Stimulated activated effector memory CD8-positive, alpha-beta T cell treated with anti-CD3 and anti-CD28 coated beads, Interleukin-12 subunit alpha, Interleukin-12 subunit beta, amount 100 ng/mL, for 72 hours (primary cell): ENCODE results near the gene PTMA.
A peak's percentile ranks its signal among the peaks of the same experiment; 100 is the strongest.

Experiments used
- ATAC-seq: fragments of 150-1000 bp; cut with Tn5 transposase; 2 replicates; pipeline ENCODE4 v1.10.0; 2021
- DNase-seq, 2 donors: peaks; one replicate each; pipeline ENCODE4 v3.0.0; 2021 to 2022; ENCODE audit warnings: low spot score in 2 of 2
- H3K27ac Mint-ChIP-seq: one replicate; pipeline ENCODE4 v1.8.0; 2022; ENCODE audit warnings: mild to moderate bottlenecking, mixed read lengths
- H3K36me3 Mint-ChIP-seq: one replicate; pipeline ENCODE4 v1.8.0; 2022; ENCODE audit warnings: mild to moderate bottlenecking, mixed read lengths
- H3K4me1 Mint-ChIP-seq: one replicate; pipeline ENCODE4 v1.8.0; 2022; ENCODE audit warnings: mixed read lengths
- H3K4me3 Mint-ChIP-seq: one replicate; pipeline ENCODE4 v1.8.0; 2022; ENCODE audit warnings: mild to moderate bottlenecking, mixed read lengths
- H3K9me3 Mint-ChIP-seq: one replicate; pipeline ENCODE4 v1.8.0; 2022; ENCODE audit warnings: mixed read lengths

Gene PTMA

DNA sequence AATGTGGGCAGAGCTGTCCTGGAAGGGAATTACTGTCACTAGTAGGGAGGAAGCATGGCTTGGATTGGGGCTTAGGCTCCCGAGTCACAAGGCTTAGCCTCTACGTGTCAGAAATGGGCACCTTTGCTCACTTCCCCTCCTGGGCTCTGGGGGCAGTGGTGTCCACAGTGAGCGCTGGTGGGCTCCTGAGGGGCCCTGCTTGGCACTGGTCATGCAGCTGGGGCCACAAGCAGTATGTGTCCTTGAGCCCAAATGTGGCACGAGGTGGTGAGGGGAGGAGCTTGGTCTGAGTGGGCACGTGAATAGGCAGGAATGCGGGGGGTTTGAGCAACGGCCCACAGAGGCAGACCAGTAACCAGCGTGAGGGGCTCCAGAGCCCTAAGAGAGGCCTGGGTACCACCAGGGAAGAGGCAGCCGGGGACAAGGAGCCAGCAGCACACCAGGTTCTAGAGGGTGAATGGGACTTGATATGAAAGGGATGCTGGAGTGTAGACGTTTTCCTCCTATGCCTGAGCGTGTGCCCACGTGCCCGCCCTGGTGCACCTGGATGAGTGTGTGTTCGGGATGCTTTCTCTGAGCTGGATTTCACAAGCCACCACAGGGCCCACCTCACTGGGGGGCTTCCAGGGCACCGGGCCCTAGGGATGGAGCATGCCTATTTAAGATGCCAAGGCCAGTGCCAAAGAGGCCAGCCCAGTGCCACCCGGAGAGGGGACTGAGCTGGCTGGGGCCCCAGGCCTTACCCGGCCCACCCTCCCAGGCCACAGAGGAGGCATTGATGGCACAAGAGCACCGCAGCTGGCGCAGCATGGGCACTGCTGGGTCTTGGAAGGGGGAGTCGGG is 22.8 kb upstream of the PTMA start:
- Mint-ChIP-seq H3K27ac (no peak overlapping the region), H3K4me3 (no peak overlapping the region), H3K4me1 (peaks cover 22% of the 10 kb centered on the region), H3K36me3 (no peaks in the 10 kb centered on the region), H3K9me3 (no peaks in the 10 kb centered on the region)
- DNase-seq (no peak), ATAC-seq (no peak)

DNA sequence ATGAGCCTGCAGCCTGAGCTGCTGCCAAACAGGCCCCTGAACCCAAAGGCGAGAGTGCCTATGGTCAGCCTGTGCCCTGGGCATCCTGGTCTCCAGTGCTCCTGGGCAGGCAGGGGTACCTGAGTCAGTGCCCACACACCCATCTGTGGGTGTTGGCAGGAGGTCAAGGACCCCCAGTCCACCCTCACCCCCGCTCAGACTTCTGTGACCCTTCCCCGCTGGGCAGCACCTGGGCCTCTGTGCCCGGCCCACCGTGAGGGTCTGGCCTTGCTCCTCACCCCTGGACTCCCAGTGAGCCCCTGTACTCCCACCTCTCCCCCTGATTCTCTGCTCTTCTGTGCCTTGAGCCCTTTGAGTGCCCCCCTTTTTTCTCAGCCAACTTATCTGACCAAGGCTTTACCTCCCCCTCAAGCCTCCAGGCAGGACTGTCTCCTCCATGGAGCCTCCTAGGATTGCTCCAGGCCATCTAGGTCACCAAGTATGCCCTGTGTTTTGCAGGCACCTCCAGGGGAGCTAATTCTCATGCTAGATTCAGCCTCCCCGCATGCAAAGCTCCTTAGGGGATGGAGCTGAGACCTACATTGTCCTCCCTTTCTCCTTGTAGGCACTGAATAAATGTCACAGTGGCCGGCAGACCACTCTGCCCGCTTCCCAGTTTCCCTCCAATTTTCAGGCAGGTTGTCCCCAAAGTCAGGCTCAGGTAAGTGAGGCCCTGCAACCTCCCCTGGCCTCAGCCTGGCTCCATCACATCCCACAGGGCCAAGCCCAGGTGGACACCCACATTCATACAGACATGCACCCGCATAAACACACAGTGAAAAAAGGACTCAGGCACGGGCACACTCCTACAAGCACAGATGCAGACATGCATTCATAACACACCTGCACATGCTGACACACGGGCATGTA is 21.9 kb upstream of the PTMA start:
- Mint-ChIP-seq H3K4me3 (no peak overlapping the region), H3K27ac (peak overlapping the region; percentile 36), H3K9me3 (no peaks in the 10 kb centered on the region), H3K36me3 (no peaks in the 10 kb centered on the region), H3K4me1 (peaks cover 22% of the 10 kb centered on the region)
- DNase-seq (no peak), ATAC-seq (no peak)

DNA sequence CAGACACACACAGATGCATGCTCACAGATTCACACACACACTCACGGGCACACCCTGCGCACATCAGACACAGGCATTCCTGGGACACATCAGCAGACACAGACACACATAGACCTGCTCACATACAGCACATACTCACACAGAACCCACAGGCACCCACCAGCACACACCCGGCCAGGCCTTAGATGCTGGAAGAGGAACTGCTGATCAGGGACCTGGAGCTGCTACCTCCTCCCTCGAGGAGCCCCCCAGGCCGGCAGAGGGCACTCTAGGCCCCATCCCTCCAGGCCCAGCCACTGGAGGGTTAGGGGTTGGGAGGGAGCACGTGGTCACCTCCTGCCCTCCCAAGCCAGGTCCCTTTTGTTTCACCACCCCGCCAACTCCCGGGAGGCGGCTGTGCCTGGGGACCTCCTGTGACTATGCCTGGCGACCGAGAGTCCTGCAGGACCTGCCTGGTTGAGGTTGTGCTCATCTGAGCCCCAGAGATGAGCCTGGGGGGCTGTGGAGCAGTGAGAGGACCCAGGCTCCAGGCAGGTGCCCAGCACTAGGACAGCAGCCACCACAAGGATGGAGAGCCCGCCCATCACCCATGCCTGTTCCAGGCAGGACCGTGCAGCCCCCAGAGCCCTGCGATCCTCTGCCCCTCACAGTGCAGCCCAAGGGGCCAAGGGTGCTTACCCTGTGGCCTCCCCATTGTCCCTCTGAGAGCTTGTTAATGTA is 21.0 kb upstream of the PTMA start:
- H3K9me3 Mint-ChIP-seq, result no peaks in the 10 kb centered on the region
- H3K4me1 Mint-ChIP-seq, result peaks cover 22% of the 10 kb centered on the region
- H3K27ac Mint-ChIP-seq, result peak overlapping the region; percentile 36
- no peaks in the 10 kb centered on the region for H3K36me3 Mint-ChIP-seq
- H3K4me3 Mint-ChIP-seq, result no peak overlapping the region
- peak; percentile 39 to 77 for DNase-seq
- peak; percentile 83 for ATAC-seq

DNA sequence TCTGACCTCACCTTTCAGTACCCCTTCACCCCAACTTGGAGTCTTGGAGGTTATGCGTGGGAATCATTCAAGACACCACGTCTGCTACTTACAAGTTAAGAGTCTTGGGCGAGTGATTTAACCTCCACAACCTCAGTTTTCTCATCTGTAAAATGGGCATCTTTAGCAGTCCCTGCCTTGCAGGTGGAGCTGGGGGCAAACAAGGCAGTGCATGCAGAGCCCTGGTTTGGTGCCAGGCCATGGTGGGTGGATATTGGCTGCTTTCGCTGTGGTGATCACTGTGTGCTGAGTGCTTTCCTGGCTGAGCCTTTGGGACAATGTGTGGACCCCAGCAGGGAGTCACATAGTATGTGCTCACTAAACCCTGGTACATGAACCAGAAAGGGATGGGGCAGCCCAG is 20.4 kb upstream of the PTMA start:
- no peak for ATAC-seq
- Mint-ChIP-seq H3K27ac (no peak overlapping the region), H3K9me3 (no peaks in the 10 kb centered on the region), H3K4me3 (no peak overlapping the region), H3K36me3 (no peaks in the 10 kb centered on the region), H3K4me1 (peaks cover 22% of the 10 kb centered on the region)
- DNase-seq, result no peak

DNA sequence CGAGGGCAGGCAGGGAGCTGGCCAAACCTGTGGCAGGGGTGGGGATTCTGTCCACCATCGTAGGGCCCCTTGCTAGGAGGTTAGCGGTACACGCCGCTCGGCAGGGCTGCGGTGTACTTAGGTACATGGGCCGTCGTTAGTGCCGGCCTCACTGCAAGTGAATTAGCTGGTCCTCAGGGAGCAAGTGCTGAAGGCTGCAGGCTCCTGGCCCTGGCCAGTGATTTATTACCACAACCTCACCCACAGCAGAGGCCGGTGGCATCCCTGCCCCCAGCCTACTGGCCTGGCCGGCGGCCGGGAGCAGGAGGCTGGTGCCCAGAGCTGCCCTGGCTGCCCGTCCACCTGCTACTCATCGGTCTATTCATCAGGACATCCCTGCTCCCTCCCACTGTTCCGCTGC is 19.6 kb upstream of the PTMA start:
- Mint-ChIP-seq H3K4me1 (peaks cover 22% of the 10 kb centered on the region), H3K4me3 (no peak overlapping the region), H3K27ac (no peak overlapping the region), H3K9me3 (no peaks in the 10 kb centered on the region), H3K36me3 (no peaks in the 10 kb centered on the region)
- DNase-seq (no peak), ATAC-seq (no peak)

DNA sequence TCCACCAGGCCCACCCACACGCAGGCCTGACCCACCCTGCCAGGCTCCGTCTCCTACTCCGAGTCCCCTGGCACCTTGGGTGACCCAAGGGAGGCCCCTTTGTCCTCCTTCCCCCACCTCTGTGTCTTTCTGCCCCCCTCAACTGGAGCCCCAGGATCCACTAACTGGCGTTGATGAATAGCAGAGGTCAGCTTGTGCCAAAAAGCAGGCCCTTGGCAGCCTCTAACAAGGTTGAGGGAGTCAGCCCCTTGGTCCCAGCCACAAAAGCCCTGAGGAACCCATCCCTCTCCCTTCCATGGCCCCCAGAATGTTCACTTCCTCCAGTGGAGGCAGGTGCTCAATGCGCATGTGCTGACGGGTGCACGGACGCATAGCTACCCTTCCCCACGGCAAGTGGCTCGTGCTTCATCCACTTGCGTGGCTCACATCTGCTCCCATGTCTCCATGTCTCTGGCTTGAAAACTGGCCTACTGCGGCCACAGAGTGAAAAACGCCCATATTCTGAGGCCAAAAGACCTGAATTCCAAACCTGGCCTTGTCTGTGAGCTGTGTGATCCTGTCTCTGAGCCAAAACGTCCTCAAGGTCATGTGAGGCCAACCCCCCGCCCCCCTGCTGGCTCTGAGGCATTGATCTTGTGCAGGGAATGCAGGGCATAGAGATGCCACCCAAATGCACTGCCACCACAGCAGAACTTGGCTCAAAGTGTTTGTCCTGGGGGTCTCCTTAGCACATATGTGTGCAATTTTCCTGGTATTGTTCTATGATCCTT is 19.0 kb upstream of the PTMA start:
- no peak overlapping the region for H3K4me3 Mint-ChIP-seq
- no peaks in the 10 kb centered on the region for H3K36me3 Mint-ChIP-seq
- ATAC-seq, result no peak
- H3K9me3 Mint-ChIP-seq, result no peaks in the 10 kb centered on the region
- no peak overlapping the region for H3K27ac Mint-ChIP-seq
- no peak for DNase-seq
- peaks cover 22% of the 10 kb centered on the region for H3K4me1 Mint-ChIP-seq

GRCh38 chr2:231691251-231691772 is 17.0 kb upstream of the PTMA start:
- DNase-seq (no peak), ATAC-seq (no peak)
- no peaks in the 10 kb centered on the region for H3K9me3 Mint-ChIP-seq
- no peaks in the 10 kb centered on the region for H3K36me3 Mint-ChIP-seq
- peaks cover 13% of the 10 kb centered on the region for H3K4me1 Mint-ChIP-seq
- no peak overlapping the region for H3K27ac Mint-ChIP-seq
- H3K4me3 Mint-ChIP-seq, result no peak overlapping the region

DNA sequence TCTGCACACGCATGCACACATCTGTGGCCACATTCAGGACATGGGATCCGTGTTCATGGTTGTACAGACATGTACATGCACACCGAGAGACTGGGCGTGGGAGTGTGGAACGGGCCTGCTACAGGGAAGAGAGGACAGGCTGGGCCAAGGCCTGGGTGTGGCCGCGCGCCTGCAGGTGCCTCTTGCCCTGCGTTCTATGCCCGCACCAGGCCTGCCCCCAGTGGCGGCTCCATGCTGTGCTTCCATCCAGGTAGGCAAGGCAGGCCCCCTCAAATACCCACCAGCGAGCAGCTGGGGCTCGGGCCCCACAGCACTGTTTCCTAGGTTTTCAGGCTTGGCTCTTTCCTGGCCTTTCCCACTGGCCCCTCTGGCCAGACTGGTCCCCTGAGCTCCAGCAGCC is 15.5 kb upstream of the PTMA start:
- Mint-ChIP-seq H3K27ac (no peak overlapping the region), H3K36me3 (no peaks in the 10 kb centered on the region), H3K4me1 (peaks cover under 1% of the 10 kb centered on the region), H3K9me3 (no peaks in the 10 kb centered on the region), H3K4me3 (no peak overlapping the region)
- DNase-seq (no peak), ATAC-seq (no peak)

GRCh38 chr2:231693956-231694355 is 14.4 kb upstream of the PTMA start:
- no peak for DNase-seq
- Mint-ChIP-seq H3K4me1 (no peaks in the 10 kb centered on the region), H3K27ac (no peak overlapping the region), H3K36me3 (no peaks in the 10 kb centered on the region), H3K9me3 (no peaks in the 10 kb centered on the region), H3K4me3 (no peak overlapping the region)
- no peak for ATAC-seq

DNA sequence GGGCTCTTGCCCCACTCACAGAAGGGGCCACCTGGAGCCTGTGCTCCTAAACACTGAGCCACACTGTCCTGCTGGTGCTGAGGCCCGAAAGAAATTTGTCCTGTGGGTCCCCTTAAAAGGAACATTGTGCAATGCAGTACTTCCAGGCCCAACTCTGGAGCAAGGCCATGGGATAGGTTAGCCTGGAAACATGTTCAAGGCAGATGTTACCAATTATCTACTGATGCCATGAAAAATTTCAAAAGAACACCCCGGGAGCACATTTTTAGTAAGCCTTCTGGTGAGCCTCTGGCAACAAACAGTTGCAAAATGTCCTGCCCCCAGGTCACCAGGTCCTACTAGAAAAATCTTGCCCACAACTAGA is 12.3 kb upstream of the PTMA start:
- Mint-ChIP-seq H3K9me3 (no peaks in the 10 kb centered on the region), H3K27ac (no peak overlapping the region), H3K4me1 (no peaks in the 10 kb centered on the region), H3K4me3 (no peak overlapping the region), H3K36me3 (no peaks in the 10 kb centered on the region)
- no peak for ATAC-seq
- no peak for DNase-seq

GRCh38 chr2:231699006-231699405 is 9.3 kb upstream of the PTMA start:
- Mint-ChIP-seq H3K9me3 (no peaks in the 10 kb centered on the region), H3K4me3 (no peak overlapping the region), H3K27ac (no peak overlapping the region), H3K36me3 (no peaks in the 10 kb centered on the region), H3K4me1 (no peaks in the 10 kb centered on the region)
- no peak for DNase-seq
- no peak for ATAC-seq

DNA sequence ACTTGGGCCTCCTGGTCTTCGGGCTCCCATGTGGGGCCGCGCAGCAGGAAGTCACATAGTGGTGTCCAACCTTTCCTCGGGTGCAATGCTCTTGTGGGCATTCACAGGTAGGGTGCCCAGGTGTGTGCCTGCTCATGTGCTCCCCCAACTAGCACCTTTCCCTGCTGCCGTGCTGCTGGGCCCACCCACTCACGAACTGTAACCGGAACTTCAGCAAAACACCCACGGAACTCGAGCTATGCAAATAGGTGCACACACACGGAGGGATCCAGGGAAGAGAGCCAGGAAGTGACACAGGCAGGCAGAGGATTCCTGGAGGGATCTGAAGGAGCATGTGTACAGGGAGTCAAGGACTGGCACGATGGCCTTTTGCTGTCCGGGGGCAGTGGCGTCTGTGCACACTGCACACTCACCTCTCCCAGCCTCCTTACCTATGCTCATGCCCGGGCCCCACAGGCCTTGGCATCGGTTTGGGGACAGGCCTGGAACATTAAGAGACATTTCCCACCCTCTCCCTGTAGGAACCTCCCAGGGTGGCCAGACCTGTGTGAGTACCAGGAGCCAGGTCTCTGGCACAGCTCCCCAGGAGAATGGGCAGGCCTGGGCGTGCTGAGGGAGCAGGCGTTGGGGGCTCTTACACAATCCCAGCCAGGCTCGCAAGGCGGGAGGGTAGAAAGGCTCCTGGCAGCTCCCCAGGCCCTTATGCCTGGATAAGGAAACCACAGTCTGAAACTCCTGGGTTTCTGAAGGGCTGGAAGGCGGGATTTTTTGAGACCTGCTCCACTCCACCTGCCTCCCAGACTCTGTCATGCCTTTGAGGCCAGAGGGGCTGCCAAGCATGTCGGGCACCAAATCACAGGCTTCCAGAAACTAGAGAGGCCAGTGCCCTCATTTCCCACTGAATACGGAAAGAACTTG is 6.6 kb upstream of the PTMA start:
- Mint-ChIP-seq H3K27ac (no peak overlapping the region), H3K9me3 (no peaks in the 10 kb centered on the region), H3K4me1 (peaks cover 6% of the 10 kb centered on the region), H3K36me3 (peaks cover 8% of the 10 kb centered on the region), H3K4me3 (no peak overlapping the region)
- no peak for ATAC-seq
- no peak for DNase-seq

DNA sequence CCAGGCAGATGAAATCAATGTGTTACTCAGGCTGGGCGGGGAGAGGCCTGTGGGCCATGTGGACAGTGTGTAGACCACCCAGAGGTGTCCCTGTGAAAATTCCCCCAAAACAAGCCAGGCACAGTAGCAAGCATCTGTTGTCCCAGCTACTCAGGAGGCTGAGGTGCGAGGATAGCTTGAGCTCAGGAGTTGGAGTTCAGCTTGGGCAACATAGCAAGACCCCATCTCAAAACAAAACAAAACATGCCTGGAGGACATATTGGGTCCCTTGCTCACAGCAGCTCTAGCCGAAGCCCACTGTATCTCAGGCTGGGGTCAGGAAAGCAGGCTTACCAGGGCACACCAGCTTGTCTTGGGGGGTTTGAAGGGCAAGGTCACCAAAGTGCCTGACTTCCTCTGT is 4.3 kb upstream of the PTMA start:
- Mint-ChIP-seq H3K36me3 (peaks cover 31% of the 10 kb centered on the region), H3K4me1 (peaks cover 6% of the 10 kb centered on the region), H3K27ac (no peak overlapping the region), H3K9me3 (no peaks in the 10 kb centered on the region), H3K4me3 (no peak overlapping the region)
- no peak for ATAC-seq
- no peak for DNase-seq
